Thoracic aorta (tissue), 2 donors: ENCODE results near the gene MAP2K6. TPM values are rescaled to one million over a fixed set of nuclear protein-coding genes. Genes with fewer than 3 reads are reported as not detected.

Source experiments
- ATAC-seq: fragments of 150-250 bp; one replicate; pipeline ENCODE4 v1.8.0; 2017; ENCODE audit warnings: low read depth; ENCODE audit not compliant: insufficient number of reproducible peaks, low FRiP score
- DNase-seq: peaks from one replicate; pipeline ENCODE4 v3.0.0-alpha.2; 2020; ENCODE audit warnings: low spot score
- H3K27ac ChIP-seq, 2 donors: fragments of 200-600 bp; sonication (generic); 1 replicate in 1 of 2; 2 replicates in 1 of 2; pipeline ENCODE4 v1.5.1; 2016; ENCODE audit warnings: mild to moderate bottlenecking in 2 of 2, moderate library complexity in 2 of 2
- H3K27me3 ChIP-seq: fragments of 200-600 bp; sonication (generic); replicated peaks from 2 replicates; pipeline ENCODE4 v1.6.0; 2016; ENCODE audit warnings: mild to moderate bottlenecking; ENCODE audit not compliant: insufficient read depth
- H3K36me3 ChIP-seq: fragments of 200-600 bp; sonication (generic); one replicate; pipeline ENCODE4 v1.5.1; 2016
- H3K4me1 ChIP-seq, 2 donors: fragments of 200-600 bp; sonication (generic); 1 replicate in 1 of 2; 2 replicates in 1 of 2; pipeline versions ENCODE4 v1.5.1 to v1.6.0; 2016; ENCODE audit warnings: low read depth in 2 of 2, mild to moderate bottlenecking in 1 of 2; ENCODE audit not compliant: control insufficient read depth in 1 of 2
- H3K4me3 ChIP-seq: fragments of 200-600 bp; sonication (generic); 2 replicates; pipeline ENCODE4 v1.5.1; 2016; ENCODE audit warnings: mild to moderate bottlenecking
- H3K9me3 ChIP-seq: fragments of 200-600 bp; sonication (generic); 2 replicates; pipeline ENCODE4 v1.5.1; 2016
- total RNA-seq, 2 donors: library from RNA; depleted of rRNA; stranded (reverse); fragments of >200 nt; gene quantifications; one replicate each; pipeline versions ENCODE4 v1.1.0 to v1.2.3, GENCODE V29; 2016
- TF ChIP-seq, protein P1 (sequence below): fragments of 200-600 bp; sonication (generic); IDR thresholded peaks from one replicate; pipeline ENCODE4 v1.5.1; 2019; ENCODE audit warnings: antibody characterized with exemption

MAP2K6 gene
- total RNA-seq, 2 donors from 2014 or later, result 1.5 to 6.3 TPM

DNA sequence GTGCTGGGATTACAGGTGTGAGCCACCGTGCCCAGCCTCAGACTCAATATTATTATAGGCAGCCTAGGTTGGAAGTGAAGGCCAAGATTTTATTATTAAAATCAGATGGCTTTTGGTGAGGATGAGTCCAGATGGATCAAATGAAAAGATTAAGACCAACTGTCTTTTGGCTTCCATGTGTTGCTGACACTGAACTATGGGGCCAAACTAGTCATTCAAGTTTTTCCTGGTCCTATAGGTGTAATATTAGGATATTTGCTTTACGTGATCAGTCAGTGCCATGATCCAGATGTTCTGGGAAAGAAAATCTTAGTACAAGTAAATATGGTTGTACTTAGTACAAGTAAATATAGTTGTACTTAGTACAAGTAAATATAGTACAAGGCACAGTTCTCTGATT is 140.6 kb downstream of the MAP2K6 start:
- Histone ChIP-seq H3K9me3 (no peaks in the 10 kb centered on the region), H3K4me3 (no peak overlapping the region), H3K27me3 (no peaks in the 10 kb centered on the region), H3K27ac (no peak overlapping the region), H3K36me3 (no peaks in the 10 kb centered on the region), H3K4me1 (no peaks in the 10 kb centered on the region)
- ATAC-seq, result no peak
- TF ChIP-seq, protein P1, sequence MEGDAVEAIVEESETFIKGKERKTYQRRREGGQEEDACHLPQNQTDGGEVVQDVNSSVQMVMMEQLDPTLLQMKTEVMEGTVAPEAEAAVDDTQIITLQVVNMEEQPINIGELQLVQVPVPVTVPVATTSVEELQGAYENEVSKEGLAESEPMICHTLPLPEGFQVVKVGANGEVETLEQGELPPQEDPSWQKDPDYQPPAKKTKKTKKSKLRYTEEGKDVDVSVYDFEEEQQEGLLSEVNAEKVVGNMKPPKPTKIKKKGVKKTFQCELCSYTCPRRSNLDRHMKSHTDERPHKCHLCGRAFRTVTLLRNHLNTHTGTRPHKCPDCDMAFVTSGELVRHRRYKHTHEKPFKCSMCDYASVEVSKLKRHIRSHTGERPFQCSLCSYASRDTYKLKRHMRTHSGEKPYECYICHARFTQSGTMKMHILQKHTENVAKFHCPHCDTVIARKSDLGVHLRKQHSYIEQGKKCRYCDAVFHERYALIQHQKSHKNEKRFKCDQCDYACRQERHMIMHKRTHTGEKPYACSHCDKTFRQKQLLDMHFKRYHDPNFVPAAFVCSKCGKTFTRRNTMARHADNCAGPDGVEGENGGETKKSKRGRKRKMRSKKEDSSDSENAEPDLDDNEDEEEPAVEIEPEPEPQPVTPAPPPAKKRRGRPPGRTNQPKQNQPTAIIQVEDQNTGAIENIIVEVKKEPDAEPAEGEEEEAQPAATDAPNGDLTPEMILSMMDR, result no peak
- DNase-seq, result no peak

DNA sequence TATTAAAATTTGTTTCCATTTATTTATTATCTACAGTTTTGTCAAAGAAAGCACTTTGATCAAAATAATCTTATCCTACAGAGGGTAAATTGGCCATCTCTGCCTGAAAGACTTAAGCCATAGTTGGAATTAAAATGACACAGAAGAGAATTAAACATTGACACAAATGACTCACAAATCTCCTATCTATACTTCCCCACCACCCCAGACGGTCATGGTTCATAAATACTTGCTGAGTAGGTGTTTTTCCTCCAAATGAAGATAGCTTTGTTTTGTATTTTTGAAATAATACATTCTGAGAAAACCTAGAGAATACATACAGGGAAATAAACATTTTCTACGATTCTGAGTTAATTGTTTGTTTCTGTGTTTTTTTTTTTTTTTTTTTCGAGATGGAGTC is 142.8 kb downstream of the MAP2K6 start:
- no peaks in the 10 kb centered on the region for H3K27me3 ChIP-seq
- DNase-seq (no peak), ATAC-seq (no peak)
- TF ChIP-seq, protein P1, result no peak
- H3K9me3 ChIP-seq, result no peaks in the 10 kb centered on the region
- no peak overlapping the region for H3K4me3 ChIP-seq
- H3K36me3 ChIP-seq, result no peaks in the 10 kb centered on the region
- no peaks in the 10 kb centered on the region for H3K4me1 ChIP-seq
- no peak overlapping the region for H3K27ac ChIP-seq

DNA sequence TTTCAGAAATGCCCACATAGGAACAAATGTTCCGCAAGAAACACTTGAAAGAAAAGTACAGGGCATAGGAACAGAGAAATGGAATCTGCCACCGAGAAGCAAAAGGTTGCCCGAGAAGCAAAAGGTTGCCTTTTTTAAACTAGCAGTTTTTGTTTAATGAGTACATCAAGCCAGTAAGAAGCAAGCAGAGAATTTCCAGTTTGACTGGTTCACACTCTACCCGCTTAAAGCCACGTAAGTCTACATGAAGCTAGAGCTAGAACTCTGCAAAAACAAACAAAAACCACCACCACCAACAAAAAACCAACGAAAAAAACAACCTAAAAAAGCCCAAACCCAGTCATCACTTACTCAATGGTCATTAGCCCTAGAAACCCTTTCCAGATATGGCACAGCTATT is 144.3 kb downstream of the MAP2K6 start:
- Histone ChIP-seq H3K4me1 (no peaks in the 10 kb centered on the region), H3K27ac (no peak overlapping the region), H3K4me3 (no peak overlapping the region), H3K36me3 (no peaks in the 10 kb centered on the region), H3K9me3 (no peaks in the 10 kb centered on the region), H3K27me3 (no peaks in the 10 kb centered on the region)
- DNase-seq, result no peak
- TF ChIP-seq, protein P1, result no peak
- no peak for ATAC-seq

DNA sequence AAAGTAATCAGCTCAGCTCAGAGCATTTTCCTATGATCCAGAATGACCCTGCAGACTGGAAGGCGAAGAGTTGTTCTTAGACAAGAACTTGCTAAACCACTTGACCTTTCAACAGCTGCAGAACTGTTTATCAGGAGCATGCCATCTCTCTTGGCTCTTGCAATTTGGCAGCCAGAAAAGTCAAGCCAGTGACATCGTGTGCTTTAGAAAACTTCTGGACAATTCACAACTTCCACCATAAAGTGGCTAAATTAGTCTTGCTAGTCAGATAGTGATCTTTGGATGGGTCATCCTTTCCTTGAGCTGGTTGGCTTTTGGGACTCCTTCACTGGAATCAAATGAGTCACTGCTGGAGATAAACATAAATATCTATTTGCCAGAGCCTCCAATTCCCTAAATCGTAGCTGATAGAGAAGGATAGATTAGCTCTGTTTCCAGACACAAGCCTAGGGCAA is 146.5 kb downstream of the MAP2K6 start:
- Histone ChIP-seq H3K4me3 (no peak overlapping the region), H3K36me3 (no peaks in the 10 kb centered on the region), H3K27me3 (no peaks in the 10 kb centered on the region), H3K9me3 (no peaks in the 10 kb centered on the region), H3K4me1 (no peaks in the 10 kb centered on the region), H3K27ac (no peak overlapping the region)
- TF ChIP-seq, protein P1, result no peak
- ATAC-seq (no peak), DNase-seq (no peak)

DNA sequence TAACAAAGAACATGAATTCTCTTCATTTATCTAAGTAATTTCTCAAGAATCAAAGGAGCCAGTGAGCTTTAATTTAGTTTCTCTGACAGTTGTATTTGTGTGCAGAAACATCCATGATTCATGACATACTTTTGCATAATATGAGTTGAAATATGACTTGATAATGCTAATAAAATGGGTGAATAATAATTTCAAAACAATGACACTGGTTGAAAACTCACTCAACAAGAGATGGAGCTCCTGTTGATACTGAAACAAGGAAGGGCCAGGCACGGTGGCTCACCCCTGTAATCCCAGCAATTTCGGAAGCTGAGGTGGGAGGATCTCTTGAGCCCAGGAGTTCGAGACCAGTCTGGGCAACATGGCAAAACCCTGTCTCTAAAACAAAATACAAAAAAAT is 147.0 kb downstream of the MAP2K6 start:
- Histone ChIP-seq H3K9me3 (no peaks in the 10 kb centered on the region), H3K27ac (no peak overlapping the region), H3K4me3 (no peak overlapping the region), H3K36me3 (no peaks in the 10 kb centered on the region), H3K27me3 (no peaks in the 10 kb centered on the region), H3K4me1 (no peaks in the 10 kb centered on the region)
- ATAC-seq (no peak), DNase-seq (no peak)
- TF ChIP-seq, protein P1, result no peak
